B cell (primary cell): Measurements from ENCODE around the gene THOP1.

Source experiments
- EZH2 ChIP-seq: IDR thresholded peaks from 2 replicates; pipeline ENCODE4 v1.6.1; 2012; ENCODE audit warnings: borderline replicate concordance, low read depth, mild to moderate bottlenecking, moderate library complexity, low read length; ENCODE audit not compliant: insufficient read depth, poor library complexity, severe bottlenecking
- TF ChIP-seq, protein P1 (sequence below): fragments of 200-600 bp; IDR thresholded peaks from one replicate; pipeline ENCODE4 v1.8.0; 2022; ENCODE audit warnings: antibody characterized with exemption, mild to moderate bottlenecking

DNA sequence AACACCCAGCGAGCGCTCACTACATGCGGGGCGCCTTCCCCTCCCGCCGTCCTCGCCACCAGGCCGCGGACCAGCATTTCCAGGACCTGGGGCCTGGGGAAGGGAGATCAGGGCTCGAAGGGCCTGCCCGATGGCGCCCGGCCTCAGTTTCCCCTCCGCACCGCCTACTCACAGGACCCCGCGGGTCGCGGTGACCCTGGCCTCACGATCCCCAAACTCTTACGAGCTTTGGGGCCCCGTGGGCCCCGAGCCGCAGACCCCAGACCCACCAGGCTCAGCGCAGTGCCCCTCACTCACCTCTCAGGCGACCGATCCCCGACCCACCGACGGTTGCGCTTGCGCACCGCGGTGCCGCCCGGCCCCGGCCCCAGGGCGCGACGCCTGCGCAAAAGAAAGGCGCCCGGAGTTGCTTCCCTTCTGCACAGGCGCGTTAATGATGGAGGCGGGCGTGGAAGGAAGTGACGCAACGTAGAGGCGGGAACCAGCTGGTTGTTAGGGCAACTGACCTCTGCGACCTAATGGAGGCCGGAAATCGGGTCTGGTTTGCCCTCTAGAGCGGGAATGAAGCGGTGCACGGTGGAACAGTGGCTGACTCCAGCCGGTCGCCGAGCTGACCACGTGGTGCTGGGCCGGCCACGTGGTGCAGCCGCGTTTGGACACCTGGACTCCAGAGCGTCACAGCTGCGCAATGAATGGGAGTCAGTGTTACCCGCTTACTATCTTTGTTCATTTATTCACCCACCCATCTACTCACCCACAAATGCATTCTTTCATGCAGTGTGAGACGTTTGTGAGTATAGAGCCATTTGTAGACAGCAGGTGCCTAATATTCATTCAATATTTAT, 2.1 kb upstream of the THOP1 start, which contains the start of gene SGTA:
- TF ChIP-seq, protein P1, sequence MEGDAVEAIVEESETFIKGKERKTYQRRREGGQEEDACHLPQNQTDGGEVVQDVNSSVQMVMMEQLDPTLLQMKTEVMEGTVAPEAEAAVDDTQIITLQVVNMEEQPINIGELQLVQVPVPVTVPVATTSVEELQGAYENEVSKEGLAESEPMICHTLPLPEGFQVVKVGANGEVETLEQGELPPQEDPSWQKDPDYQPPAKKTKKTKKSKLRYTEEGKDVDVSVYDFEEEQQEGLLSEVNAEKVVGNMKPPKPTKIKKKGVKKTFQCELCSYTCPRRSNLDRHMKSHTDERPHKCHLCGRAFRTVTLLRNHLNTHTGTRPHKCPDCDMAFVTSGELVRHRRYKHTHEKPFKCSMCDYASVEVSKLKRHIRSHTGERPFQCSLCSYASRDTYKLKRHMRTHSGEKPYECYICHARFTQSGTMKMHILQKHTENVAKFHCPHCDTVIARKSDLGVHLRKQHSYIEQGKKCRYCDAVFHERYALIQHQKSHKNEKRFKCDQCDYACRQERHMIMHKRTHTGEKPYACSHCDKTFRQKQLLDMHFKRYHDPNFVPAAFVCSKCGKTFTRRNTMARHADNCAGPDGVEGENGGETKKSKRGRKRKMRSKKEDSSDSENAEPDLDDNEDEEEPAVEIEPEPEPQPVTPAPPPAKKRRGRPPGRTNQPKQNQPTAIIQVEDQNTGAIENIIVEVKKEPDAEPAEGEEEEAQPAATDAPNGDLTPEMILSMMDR = peak; percentile 59
- no peak for TF ChIP-seq EZH2
